Activated naive CD4-positive, alpha-beta T cell treated with anti-CD3 and anti-CD28 coated beads, Interleukin-2, amount 10 ng/mL, durations not matched to agents 7 days and 5 days (primary cell): ENCODE measurements around the gene GHRL.
"Not testable (repeated sequence)": the region's sequence is repeated elsewhere in the genome, so short reads cannot be mapped to it uniquely, and the experiment has no call there.

Experiments
- CTCF ChIA-PET: fragments of 350-600 bp; sonication (Branson Sonifier 250); formaldehyde crosslinking; loops from one replicate; lab custom pipeline; 2021; ENCODE audit warnings: antibody characterized with exemption; lab: Charles Lee
- DNase-seq: peaks from one replicate; pipeline ENCODE4 v3.0.0-alpha.2; 2020
- H3K27ac Mint-ChIP-seq: one replicate; pipeline ENCODE4 v1.8.0; 2021; ENCODE audit warnings: mild to moderate bottlenecking, moderate library complexity, mixed read lengths
- H3K27me3 Mint-ChIP-seq: one replicate; pipeline ENCODE4 v1.8.0; 2021; ENCODE audit warnings: mild to moderate bottlenecking, mixed read lengths
- H3K36me3 Mint-ChIP-seq: one replicate; pipeline ENCODE4 v1.8.0; 2021; ENCODE audit warnings: mixed read lengths
- H3K4me1 Mint-ChIP-seq: one replicate; pipeline ENCODE4 v1.8.0; 2021; ENCODE audit warnings: mixed read lengths
- H3K4me3 Mint-ChIP-seq: one replicate; pipeline ENCODE4 v1.8.0; 2021; ENCODE audit warnings: mild to moderate bottlenecking, moderate library complexity, mixed read lengths
- H3K9me3 Mint-ChIP-seq: one replicate; pipeline ENCODE4 v1.8.0; 2021; ENCODE audit warnings: mixed read lengths

Gene GHRL

GRCh38 chr3:10269443-10269842 lies 23.3 kb downstream of the GHRL start:
- H3K36me3 Mint-ChIP-seq = peaks cover 62% of the 10 kb centered on the region
- no peak overlapping the region for H3K27ac Mint-ChIP-seq
- H3K4me3 Mint-ChIP-seq = no peak overlapping the region
- DNase-seq = no peak
- H3K27me3 Mint-ChIP-seq = no peaks in the 10 kb centered on the region
- no peaks in the 10 kb centered on the region for H3K9me3 Mint-ChIP-seq
- peaks cover 52% of the 10 kb centered on the region for H3K4me1 Mint-ChIP-seq
- CTCF ChIA-PET = interaction anchor here (1.7 kb wide), 1 partner anchor 43 kb away, joined by 4 read pairs; no protein-coding TSS in a partner anchor

GRCh38 chr3:10268930-10269329 lies 23.8 kb downstream of the GHRL start:
- CTCF ChIA-PET = interaction anchor here (1.7 kb wide), 1 partner anchor 43 kb away, joined by 4 read pairs; no protein-coding TSS in a partner anchor
- no peak for DNase-seq
- no peaks in the 10 kb centered on the region for H3K9me3 Mint-ChIP-seq
- peaks cover 52% of the 10 kb centered on the region for H3K4me1 Mint-ChIP-seq
- no peak overlapping the region for H3K27ac Mint-ChIP-seq
- no peak overlapping the region for H3K4me3 Mint-ChIP-seq
- no peaks in the 10 kb centered on the region for H3K27me3 Mint-ChIP-seq
- H3K36me3 Mint-ChIP-seq = peaks cover 61% of the 10 kb centered on the region

DNA sequence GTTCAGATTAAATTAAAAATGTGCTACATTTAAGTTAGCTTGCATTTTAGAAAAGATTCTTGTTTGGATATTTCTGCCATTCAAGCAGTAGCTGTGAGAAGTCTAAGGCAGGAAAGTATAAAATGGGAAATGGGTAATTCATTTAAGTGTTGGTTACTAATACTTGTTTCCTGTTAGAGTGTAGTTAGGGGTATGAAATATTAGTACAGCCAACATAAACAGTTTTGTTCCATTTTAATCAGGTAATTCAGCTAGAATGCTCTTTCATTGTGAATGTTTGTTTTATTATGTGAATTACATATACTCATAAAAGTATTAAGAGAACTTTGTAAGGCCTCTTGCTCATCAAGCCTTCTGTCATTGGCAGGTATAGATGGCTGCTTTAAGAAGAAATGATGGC lies 24.6 kb downstream of the GHRL start:
- H3K27me3 Mint-ChIP-seq = no peaks in the 10 kb centered on the region
- H3K4me3 Mint-ChIP-seq = no peak overlapping the region
- H3K4me1 Mint-ChIP-seq = peaks cover 53% of the 10 kb centered on the region
- H3K9me3 Mint-ChIP-seq = no peaks in the 10 kb centered on the region
- peaks cover 63% of the 10 kb centered on the region for H3K36me3 Mint-ChIP-seq
- DNase-seq = no peak
- no peak overlapping the region for H3K27ac Mint-ChIP-seq
- CTCF ChIA-PET = no interaction called here

- H3K27me3 Mint-ChIP-seq, H3K9me3 Mint-ChIP-seq, DNase-seq, H3K4me3 Mint-ChIP-seq, CTCF ChIA-PET: not testable (repeated sequence)
- Mint-ChIP-seq H3K27ac (peak overlapping the region; percentile 6), H3K36me3 (peaks cover 66% of the 10 kb centered on the region), H3K4me1 (peaks cover 57% of the 10 kb centered on the region)
These were observed 25.8 kb downstream of the GHRL start for GRCh38 chr3:10266936-10267335.

GRCh38 chr3:10265833-10266232 lies 26.9 kb downstream of the GHRL start:
- H3K4me3 Mint-ChIP-seq = no peak overlapping the region

DNA sequence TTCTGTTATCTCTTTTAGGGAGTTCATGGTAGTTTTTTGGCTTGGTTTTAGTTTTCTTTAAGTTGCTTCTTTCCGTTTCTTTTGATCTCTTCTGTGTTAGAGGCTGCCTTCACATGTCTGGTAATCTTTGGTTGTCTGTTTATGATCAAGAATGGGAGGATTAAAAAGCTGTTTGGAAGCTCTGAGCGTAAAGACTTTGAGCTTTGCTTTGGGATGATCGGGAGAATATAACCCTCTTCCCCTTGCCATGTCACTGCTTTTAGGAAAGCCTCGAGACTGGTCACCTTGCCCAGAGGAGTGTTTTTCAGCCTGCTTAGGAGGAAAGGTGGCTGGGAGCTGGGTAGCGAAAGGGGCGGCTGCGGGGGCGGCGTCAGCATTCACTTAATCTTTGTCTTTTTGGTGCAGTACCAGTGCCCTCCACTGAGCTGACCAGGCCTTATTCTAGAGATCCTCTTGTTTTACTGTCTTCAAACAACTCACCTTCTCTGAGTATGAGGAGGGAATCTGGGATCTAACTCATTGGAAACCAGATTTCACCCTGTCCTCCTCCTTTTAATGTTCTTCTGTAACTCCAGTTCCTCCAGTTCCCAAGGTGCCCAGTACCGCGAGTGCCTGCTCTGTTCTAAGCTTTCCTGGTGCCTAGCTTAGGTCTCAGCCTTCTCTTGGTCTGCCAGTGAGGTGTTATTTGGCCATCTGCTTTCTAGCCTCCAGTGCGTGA lies 28.9 kb downstream of the GHRL start:
- CTCF ChIA-PET = interaction anchor here (0.6 to 3.4 kb wide), 23 partner anchors 9 to 204 kb away, joined by 3 to 20 read pairs (median 4); partner anchors contain the start of genes BRK1, GHRL and TATDN2
- H3K36me3 Mint-ChIP-seq = peaks cover 65% of the 10 kb centered on the region
- peak; percentile 82 for DNase-seq
- H3K27ac Mint-ChIP-seq = peak overlapping the region; percentile 81
- no peaks in the 10 kb centered on the region for H3K27me3 Mint-ChIP-seq
- H3K4me3 Mint-ChIP-seq = peak overlapping the region; percentile 63
- no peaks in the 10 kb centered on the region for H3K9me3 Mint-ChIP-seq
- H3K4me1 Mint-ChIP-seq = peaks cover 75% of the 10 kb centered on the region

More at GRCh38 chr3:10265833-10266232, 26.9 kb downstream of the GHRL start:
- Mint-ChIP-seq H3K36me3 (peaks cover 65% of the 10 kb centered on the region), H3K4me1 (peaks cover 62% of the 10 kb centered on the region), H3K27ac (peak overlapping the region; percentile 46), H3K27me3 (no peaks in the 10 kb centered on the region), H3K9me3 (no peaks in the 10 kb centered on the region)
- DNase-seq = no peak
- CTCF ChIA-PET = interaction anchor here (1.6 kb wide), 1 partner anchor 8 kb away, joined by 3 read pairs; no protein-coding TSS in a partner anchor

GRCh38 chr3:10262027-10262426 lies 30.7 kb downstream of the GHRL start:
- Mint-ChIP-seq H3K27me3 (no peaks in the 10 kb centered on the region), H3K9me3 (no peaks in the 10 kb centered on the region), H3K4me1 (peaks cover 70% of the 10 kb centered on the region), H3K27ac (peak overlapping the region; percentile 74), H3K4me3 (no peak overlapping the region), H3K36me3 (peaks cover 63% of the 10 kb centered on the region)
- no peak for DNase-seq
- CTCF ChIA-PET = interaction anchor here (0.6 to 3.4 kb wide), 5 partner anchors 8 to 147 kb away, joined by 3 to 20 read pairs (median 3); no protein-coding TSS in a partner anchor

DNA sequence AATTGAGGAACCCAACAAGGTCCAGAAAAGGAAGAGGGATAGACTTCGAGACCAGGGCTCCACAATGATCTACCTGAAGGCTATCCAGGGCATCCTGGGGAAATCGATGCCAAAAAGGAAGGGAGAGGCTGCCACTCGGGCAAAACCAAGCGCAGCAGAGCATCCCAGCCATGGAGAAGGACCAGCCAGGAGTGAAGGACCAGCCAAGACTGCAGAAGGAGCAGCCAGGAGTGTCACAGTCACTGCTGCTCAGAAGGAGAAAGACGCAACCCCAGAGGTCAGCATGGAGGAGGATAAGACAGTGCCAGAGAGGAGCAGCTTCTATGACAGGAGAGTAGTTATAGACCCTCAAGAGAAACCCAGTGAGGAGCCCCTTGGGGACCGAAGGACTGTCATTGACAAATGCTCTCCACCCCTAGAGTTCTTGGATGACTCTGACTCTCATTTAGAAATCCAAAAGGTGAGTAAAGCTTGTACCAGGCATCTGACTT lies 32.5 kb downstream of the GHRL start:
- Mint-ChIP-seq H3K4me1 (peaks cover 68% of the 10 kb centered on the region), H3K4me3 (no peak overlapping the region), H3K9me3 (no peaks in the 10 kb centered on the region), H3K27ac (no peak overlapping the region), H3K27me3 (no peaks in the 10 kb centered on the region), H3K36me3 (peaks cover 66% of the 10 kb centered on the region)
- no peak for DNase-seq
- CTCF ChIA-PET = no interaction called here

- CTCF ChIA-PET = interaction anchor here (0.6 kb wide), 1 partner anchor 478 kb away, joined by 5 read pairs; no protein-coding TSS in a partner anchor
- H3K27me3 Mint-ChIP-seq = no peaks in the 10 kb centered on the region
- peaks cover 71% of the 10 kb centered on the region for H3K4me1 Mint-ChIP-seq
- DNase-seq = no peak
- no peak overlapping the region for H3K4me3 Mint-ChIP-seq
- no peak overlapping the region for H3K27ac Mint-ChIP-seq
- no peaks in the 10 kb centered on the region for H3K9me3 Mint-ChIP-seq
- H3K36me3 Mint-ChIP-seq = peaks cover 67% of the 10 kb centered on the region
These were observed 32.9 kb downstream of the GHRL start for GRCh38 chr3:10259798-10260197.

- no peaks in the 10 kb centered on the region for H3K9me3 Mint-ChIP-seq
- no peak overlapping the region for H3K4me3 Mint-ChIP-seq
- no peak for DNase-seq
- CTCF ChIA-PET = interaction anchor here (0.6 kb wide), 1 partner anchor 137 kb away, joined by 6 read pairs; no protein-coding TSS in a partner anchor
- H3K4me1 Mint-ChIP-seq = peaks cover 71% of the 10 kb centered on the region
- peaks cover 72% of the 10 kb centered on the region for H3K36me3 Mint-ChIP-seq
- H3K27ac Mint-ChIP-seq = no peak overlapping the region
- no peaks in the 10 kb centered on the region for H3K27me3 Mint-ChIP-seq
These were observed 33.7 kb downstream of the GHRL start for GRCh38 chr3:10259036-10259435.

DNA sequence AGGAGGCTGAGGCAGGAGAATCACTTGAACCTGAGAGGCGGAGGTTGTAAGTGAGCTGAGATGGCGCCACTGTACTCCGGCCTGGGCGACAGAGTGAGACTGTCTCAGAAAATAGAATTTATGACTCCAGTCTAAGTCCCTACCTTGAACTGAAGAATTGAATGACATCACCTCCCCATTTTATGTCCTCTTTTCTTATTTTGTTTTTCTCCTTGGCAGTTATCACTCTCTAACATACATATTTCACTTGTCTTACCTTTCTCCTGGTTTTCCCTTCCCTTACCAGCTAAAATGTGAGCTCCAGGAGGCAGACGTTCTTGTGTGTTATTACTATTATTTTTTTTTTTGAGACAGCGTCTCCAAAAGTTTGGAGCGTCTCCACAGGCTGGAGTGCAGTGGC lies 36.9 kb downstream of the GHRL start:
- no peak for DNase-seq
- CTCF ChIA-PET = no interaction called here
- H3K9me3 Mint-ChIP-seq = no peaks in the 10 kb centered on the region
- H3K36me3 Mint-ChIP-seq = peaks cover 69% of the 10 kb centered on the region
- H3K27ac Mint-ChIP-seq = peak overlapping the region; percentile 58
- peaks cover 71% of the 10 kb centered on the region for H3K4me1 Mint-ChIP-seq
- no peak overlapping the region for H3K4me3 Mint-ChIP-seq
- H3K27me3 Mint-ChIP-seq = no peaks in the 10 kb centered on the region

DNA sequence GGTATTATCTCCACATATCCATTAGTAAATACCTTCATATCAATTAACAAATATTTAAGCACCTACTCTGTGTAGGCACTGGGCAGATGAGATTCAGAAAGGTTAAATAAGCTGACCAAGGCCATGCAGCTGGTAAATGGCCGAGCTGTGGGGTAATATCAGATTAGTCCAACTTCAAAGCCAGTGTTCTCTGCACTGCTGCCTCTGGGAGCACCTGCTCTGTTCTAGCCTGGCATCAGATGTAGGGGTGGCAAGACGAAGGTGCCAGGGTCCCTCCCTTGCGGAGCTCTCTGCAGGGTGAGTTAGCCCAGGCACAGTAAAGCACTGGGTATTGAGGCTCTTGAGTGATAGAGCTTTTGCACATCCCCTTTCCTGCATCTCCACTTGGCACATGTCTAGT lies 39.0 kb downstream of the GHRL start:
- Mint-ChIP-seq H3K4me3 (no peak overlapping the region), H3K27me3 (no peaks in the 10 kb centered on the region), H3K4me1 (peaks cover 72% of the 10 kb centered on the region), H3K36me3 (peaks cover 71% of the 10 kb centered on the region), H3K9me3 (no peaks in the 10 kb centered on the region), H3K27ac (no peak overlapping the region)
- CTCF ChIA-PET = interaction anchor here (3.4 kb wide), 1 partner anchor 9 kb away, joined by 20 read pairs; no protein-coding TSS in a partner anchor
- no peak for DNase-seq

DNA sequence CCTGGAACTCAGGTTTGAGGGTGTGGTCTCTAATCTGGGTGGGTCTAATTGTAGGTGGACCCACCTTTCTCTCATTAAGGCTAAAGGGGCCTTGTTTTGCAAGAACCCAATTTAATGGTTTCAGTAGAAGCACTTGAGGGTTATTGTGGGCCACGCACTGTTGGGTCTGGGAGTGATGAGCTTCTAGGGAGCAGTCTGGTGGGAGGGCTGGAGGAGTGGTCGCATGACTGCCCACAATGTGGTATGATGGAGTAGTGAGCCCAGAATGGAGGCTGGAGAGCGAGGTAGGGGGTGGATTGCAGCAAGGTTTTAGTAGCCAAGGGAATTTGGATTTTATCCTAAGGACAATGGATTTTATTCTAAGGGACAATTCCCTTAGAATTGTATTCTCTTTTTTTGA lies 41.7 kb downstream of the GHRL start:
- CTCF ChIA-PET = interaction anchor here (1.1 kb wide), 1 partner anchor 13 kb away, joined by 5 read pairs; no protein-coding TSS in a partner anchor
- Mint-ChIP-seq H3K27ac (peak overlapping the region; percentile 1), H3K4me3 (peak overlapping the region; percentile 96), H3K36me3 (peaks cover 63% of the 10 kb centered on the region), H3K9me3 (peaks cover 7% of the 10 kb centered on the region), H3K27me3 (no peaks in the 10 kb centered on the region), H3K4me1 (peaks cover 75% of the 10 kb centered on the region)
- DNase-seq = no peak

DNA sequence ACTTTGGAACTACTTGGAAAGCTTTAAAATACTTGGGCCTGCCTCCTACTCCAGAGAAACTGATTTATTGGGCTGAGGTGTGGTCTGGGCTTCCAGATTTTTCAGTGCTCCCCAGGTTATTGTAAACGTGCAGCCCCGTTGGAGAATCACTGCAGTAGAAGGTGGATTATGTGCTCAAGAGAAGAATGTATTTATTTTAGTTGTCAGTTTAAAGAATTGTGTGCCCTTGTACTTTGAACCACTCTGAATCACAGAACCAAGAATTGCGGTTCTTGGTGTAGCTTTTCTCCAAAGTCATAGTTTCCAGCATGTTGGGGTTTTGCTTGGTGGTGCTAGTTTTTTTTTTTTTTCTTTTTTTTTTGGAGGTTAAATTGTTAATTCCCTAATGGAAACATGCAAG lies 42.9 kb downstream of the GHRL start:
- CTCF ChIA-PET = interaction anchor here (0.6 to 1.1 kb wide), 2 partner anchors 14 to 402 kb away, joined by 3 to 5 read pairs; no protein-coding TSS in a partner anchor
- H3K36me3 Mint-ChIP-seq = peaks cover 66% of the 10 kb centered on the region

More for the DNA sequence above, 42.9 kb downstream of the GHRL start:
- peaks cover 16% of the 10 kb centered on the region for H3K9me3 Mint-ChIP-seq
- H3K4me3 Mint-ChIP-seq = peak overlapping the region; percentile 96
- peak overlapping the region; percentile 89 for H3K27ac Mint-ChIP-seq
- peaks cover 64% of the 10 kb centered on the region for H3K4me1 Mint-ChIP-seq
- H3K27me3 Mint-ChIP-seq = no peaks in the 10 kb centered on the region
- DNase-seq = no peak
